Measurements from ENCODE around the gene SIRT3.

Gene SIRT3

DNA sequence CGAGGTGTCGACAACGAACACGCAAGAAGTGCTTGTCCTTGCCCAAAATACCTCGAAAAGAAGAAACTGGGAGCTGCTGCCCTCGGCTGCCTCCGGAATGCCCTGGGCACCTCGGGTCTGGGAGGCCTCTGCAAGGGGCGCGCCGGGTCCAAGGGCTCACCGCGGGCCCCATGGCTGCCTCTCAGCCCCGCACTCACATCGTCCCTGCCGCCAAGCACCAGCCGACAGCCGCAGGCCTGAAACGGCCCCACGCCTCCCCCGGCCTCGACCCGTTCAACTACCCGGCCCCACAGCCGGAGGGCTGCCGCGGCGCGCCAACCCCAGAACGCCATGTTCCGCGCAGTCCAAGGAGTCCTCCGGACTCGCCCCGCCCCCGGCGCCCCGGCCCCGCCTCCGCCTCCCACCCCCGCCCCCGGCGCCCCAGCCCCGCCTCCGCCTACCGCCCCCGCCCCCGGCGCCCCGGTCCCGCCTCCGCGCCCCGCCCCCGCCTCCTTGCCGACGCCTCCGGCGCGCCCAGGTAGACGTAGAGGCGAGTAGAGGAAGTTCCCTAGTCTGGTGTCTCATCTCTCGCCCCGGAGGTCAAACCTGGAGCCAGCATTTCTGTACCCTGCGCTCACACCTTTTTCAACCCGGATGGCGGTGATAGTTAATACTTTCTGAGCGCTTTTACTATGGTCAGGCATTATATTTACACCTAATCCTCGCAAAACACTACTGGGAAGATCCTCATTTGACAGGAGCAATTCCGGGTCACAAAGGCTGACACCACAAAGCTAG lies at the start of gene SIRT3:
Gene SIRT3, minus strand, starts transcription at position 346 of the 777 bp plus-strand sequence. Its CDS starts 14 bp downstream, at position 332.
- DNase-seq (ENCODE audit: low read depth) = peak; percentile 68

DNA sequence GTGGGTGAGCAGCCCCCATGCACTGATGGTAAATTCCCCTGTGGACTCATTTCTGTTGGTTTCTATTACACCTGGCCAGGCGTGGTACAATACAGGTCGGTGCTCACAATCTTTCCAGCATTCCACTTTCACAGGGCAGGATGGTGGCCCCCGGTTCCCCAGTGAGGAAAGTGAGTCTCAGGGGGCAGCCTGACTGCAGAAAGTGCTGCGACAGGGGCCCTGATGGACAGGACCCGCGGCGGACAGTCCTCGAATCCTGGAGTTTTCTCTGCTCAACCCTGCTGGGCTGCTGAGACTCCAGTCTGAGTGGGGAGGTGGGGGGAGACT lies 49.7 kb upstream of the SIRT3 start:
- no peak for DNase-seq (ENCODE audit: low read depth)

DNA sequence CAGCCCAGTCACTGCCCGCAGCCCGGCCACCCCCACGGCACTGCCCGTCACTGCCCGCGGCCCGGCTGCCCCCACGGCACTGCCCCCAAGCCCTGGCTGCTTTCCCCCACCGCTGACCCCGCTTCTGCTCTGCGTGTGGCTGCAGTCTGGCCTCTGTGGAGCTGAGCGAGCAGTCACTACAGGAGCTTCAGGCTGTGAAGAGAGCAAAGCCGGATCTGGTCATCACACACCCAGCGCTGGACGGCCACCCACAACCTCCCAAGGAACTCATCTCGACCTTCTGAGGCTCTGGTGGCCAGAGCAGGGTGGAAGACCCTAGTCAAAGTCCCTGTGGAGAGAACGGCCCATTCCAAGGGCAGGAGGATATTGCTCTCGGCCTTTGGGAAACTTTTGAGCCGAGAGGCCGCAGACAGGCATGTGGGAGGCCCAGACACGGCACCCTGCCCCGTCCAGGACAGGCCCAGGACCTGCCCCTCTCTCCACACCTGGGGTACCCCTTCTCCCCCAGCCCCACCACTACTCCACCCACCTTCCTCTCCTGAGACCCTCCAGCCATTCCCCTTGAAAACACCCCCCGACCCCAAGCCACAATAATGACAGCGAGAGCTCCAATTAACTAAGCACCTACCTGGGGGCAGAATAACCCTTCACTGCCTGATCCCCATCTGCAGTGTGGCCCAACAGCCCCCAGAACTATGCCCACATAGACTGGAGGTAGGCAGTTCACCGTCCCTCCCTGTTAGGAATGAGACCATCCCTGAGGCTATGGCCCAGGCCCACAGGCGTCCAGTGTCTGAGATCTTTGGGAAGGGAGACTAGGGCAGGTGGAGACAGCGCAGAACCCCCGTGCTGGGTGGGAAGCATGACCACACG lies 49.1 kb upstream of the SIRT3 start:
- no peak for DNase-seq (ENCODE audit: low read depth)

DNA sequence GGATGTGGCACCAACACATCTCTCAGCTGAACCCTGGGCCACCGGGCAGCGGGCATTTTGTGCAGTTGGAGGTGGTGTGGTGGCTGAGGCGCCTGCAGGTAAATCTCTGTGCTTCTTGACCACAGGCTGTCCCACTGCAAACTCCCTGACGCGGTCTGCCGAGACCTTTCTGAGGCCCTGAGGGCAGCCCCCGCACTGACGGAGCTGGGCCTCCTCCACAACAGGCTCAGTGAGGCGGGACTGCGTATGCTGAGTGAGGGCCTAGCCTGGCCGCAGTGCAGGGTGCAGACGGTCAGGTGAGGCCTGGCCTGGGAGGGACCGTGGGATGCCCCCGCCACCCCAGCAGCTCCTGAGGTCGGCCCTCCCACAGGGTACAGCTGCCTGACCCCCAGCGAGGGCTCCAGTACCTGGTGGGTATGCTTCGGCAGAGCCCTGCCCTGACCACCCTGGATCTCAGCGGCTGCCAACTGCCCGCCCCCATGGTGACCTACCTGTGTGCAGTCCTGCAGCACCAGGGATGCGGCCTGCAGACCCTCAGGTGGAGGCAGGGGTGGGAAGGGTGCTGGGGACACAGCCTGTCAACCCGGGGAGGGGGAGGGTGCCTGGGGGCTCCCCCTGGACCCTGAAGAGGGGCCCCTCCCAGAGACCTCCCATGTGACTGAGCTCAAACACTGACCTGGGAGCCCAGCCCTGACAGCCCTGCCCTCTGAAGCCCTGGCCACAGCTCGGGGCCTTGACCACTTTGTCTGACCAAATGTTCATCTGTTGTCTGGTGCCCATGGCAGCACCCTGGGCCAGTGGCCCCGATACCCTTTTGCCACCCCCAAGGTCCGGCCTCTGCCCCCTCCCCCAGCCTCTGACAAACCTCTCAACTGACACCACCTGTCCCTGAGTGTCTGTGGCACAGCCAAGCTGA lies 48.2 kb upstream of the SIRT3 start:
- no peak for DNase-seq (ENCODE audit: low read depth)

DNA sequence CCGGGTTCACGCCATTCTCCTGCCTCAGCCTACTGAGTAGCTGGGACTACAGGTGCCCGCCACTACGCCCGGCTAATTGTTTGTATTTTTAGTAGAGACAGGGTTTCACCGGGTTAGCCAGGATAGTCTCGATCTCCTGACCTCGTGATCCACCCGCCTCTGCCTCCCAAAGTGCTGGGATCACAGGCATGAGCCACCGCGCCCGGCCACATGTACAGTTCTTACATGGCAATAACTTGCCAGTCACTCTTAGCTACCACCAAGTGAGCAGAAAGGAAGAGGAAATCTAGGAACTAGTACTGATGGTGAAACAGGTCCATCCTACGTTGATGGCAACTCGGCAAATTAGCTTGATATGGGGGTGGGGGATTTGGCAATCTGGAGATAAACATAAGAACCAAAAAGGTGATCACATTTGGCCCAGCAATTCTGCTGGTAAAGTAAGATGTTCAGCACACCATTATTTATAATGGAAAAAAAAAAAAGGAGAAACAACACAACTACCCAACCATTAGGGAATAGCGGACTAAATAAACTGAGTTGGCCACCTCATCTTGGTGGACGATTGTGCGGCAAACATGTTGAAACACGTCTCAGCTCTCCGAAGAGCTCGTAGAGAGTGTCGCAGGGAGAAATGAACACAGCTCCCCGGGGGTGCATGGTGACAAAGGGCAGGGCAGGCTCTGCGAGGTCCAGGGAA lies 47.4 kb upstream of the SIRT3 start:
- DNase-seq (ENCODE audit: low read depth) = no peak

DNA sequence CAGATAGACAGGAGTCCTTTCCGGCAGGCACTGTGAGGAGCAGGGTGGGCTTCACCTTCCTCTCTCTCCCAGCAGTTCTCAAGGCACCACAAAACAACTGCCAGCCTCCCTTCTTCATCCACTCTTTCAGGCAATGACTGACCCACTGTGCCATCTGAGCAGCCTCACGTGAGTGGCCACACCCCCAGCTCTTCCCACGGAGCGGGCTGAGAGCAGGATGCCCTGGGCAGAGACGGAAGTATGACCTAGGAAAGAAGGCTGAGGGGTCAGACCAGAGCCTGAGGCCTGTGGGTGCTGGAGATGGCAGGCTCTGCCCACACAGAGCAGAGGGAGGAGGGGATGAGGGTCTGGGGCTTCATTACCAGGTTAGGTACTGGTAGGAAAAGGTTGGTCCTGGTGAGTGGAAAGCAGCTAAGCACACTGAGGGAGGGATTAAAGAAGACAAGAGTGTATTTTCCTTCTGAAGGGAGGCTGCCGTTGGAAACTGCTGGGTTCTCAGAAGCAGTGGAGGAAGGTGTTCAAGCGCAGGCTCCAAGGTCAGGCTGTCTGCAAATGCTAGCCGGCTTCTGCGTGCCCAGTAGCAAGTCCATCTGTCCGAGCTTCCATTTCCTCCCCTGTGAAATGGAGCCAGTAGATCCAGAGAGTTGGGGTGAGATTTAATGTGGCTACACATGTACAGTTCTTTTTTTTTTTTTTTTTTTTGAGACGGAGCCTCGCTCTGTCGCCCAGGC lies 46.7 kb upstream of the SIRT3 start:
- DNase-seq (ENCODE audit: low read depth) = no peak

DNA sequence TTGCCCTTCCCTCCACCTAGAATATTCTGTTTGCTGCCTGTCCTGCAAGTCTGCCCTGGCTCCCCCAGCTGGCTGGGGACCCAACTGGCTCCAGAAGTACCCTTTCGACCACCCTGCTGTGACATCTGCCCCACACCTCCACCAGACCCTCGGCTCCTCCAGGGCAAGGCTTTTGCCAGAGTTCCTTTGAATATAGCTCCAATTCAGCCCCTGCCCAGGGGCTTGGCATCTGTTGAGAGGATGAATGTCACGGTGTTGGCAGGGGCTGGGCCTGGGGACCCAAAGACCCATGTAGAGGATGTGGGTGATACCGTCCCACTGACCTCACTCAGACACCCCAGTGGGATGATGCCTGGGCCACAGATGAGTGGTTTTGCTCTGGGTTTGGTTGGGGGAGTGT lies 46.0 kb upstream of the SIRT3 start:
- no peak for DNase-seq (ENCODE audit: low read depth)

DNA sequence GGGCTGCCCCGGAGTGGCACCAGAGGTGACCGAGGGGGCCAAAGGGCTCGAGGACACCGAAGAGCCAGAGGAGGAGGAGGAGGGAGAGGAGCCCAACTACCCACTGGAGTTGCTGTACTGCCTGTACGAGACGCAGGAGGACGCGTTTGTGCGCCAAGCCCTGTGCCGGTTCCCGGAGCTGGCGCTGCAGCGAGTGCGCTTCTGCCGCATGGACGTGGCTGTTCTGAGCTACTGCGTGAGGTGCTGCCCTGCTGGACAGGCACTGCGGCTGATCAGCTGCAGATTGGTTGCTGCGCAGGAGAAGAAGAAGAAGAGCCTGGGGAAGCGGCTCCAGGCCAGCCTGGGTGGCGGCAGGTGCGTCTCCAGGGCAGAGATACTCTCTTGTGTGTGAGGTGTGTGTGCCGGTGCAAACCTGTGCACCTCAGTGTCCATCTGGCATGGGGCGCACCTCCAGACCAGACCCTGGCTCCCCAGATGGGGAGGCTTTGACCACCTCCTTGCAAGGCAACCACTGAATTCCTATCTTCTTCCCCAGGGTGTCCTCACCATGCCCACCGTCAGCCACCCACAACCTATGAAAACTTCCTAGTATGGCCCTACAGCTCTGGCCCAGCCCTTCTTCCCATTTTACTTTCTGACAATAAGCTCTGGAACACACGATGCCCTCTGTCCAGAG lies 45.5 kb upstream of the SIRT3 start:
- DNase-seq (ENCODE audit: low read depth) = no peak

DNA sequence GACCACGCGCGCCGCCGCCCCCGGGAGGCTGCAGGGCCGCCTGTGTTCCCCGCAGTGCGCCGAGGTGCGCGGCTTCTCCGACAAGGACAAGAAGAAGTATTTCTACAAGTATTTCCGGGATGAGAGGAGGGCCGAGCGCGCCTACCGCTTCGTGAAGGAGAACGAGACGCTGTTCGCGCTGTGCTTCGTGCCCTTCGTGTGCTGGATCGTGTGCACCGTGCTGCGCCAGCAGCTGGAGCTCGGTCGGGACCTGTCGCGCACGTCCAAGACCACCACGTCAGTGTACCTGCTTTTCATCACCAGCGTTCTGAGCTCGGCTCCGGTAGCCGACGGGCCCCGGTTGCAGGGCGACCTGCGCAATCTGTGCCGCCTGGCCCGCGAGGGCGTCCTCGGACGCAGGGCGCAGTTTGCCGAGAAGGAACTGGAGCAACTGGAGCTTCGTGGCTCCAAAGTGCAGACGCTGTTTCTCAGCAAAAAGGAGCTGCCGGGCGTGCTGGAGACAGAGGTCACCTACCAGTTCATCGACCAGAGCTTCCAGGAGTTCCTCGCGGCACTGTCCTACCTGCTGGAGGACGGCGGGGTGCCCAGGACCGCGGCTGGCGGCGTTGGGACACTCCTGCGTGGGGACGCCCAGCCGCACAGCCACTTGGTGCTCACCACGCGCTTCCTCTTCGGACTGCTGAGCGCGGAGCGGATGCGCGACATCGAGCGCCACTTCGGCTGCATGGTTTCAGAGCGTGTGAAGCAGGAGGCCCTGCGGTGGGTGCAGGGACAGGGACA lies 44.8 kb upstream of the SIRT3 start:
- DNase-seq (ENCODE audit: low read depth) = no peak

DNA sequence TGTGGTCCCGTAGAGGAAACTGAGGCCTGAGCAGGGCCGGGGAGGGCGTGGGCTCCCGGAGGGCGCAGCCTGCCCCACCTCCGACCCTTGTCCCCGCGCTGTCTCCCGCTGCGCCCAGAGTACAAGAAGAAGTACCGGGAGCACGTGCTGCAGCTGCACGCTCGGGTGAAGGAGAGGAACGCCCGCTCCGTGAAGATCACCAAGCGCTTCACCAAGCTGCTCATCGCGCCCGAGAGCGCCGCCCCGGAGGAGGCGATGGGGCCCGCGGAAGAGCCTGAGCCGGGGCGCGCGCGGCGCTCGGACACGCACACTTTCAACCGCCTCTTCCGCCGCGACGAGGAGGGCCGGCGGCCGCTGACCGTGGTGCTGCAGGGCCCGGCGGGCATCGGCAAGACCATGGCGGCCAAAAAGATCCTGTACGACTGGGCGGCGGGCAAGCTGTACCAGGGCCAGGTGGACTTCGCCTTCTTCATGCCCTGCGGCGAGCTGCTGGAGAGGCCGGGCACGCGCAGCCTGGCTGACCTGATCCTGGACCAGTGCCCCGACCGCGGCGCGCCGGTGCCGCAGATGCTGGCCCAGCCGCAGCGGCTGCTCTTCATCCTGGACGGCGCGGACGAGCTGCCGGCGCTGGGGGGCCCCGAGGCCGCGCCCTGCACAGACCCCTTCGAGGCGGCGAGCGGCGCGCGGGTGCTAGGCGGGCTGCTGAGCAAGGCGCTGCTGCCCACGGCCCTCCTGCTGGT lies 44.0 kb upstream of the SIRT3 start:
- no peak for DNase-seq (ENCODE audit: low read depth)

DNA sequence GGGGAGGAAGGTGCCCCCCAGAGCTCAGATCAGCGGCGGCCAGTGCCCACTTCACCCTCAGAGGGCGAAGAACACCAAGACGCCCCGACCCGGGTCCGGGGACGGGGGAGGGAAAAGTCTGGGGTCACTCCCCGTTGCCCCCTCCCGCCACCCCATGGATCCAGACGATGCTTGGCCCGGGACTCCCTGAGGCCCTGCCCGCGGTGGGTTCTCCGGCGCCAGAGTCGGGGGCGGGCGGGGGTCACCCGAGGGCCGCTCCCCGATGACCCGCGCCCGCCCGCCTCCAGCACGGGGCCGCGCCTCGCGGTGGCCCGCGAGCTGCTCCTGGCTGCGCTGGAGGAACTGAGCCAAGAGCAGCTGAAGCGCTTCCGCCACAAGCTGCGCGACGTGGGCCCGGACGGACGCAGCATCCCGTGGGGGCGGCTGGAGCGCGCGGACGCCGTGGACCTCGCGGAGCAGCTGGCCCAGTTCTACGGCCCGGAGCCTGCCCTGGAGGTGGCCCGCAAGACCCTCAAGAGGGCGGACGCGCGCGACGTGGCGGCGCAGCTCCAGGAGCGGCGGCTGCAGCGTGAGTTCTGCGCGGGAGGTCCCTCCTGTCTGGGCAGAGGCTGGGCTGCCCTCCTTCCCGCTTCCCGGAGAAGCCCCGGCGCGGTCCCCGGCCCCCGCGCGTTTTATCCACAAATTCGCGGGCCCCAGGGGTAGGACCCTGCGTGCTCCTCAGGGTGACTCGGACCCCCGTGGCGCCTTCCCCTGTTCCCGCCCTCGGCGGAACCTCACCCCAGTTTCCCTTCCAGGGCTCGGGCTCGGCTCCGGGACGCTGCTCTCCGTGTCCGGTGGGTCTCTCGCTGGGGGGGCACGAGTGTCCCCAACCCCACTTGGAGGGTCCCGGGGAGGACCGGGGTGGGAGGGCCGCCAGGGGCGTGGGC lies 43.2 kb upstream of the SIRT3 start:
- no peak for DNase-seq (ENCODE audit: low read depth)

DNA sequence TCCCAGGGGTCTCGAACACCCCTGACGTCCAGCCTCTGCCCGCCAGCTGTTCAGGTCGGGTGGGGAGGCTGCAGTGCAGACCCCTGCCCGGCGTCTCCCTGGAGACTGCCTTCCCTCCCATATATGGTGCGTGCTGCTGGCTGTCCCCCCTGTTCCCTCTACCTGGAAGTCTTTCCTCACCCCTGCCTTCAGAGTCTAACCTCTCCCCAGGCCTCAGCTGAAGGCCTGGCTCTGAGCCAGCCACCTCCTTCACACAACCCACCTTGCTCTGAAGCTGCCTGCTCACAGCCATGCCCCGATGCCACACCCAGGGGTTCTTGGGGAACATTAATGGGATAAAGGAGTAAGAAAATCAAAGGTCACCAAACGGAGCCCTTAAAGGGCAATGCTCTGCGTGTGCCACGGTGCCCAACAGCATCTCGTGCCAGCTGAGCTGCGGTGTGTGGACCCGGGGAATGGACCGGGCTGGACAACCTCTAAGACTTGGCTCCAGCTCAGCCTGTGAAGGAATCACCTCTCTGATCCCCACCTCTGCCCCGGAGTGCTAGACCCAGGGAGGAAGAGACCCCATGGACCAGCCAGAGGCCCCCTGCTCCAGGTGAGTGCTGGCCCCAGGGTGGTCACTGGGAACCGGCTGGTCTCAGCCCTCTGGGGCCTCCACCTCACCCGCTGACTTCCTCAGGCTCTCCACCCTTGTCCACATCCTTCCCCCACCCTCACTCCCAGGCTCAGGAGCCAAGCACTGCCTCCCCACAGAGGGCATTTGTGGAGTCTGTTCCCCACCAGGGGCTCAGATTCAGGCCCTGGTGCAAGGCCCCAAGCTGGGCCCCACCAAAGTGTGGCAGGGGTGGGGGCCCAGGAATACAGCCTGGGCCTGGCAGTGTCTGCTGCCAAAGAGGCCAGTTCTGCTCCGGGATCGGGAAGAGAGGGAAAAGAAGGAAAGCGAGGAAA lies 42.1 kb upstream of the SIRT3 start, which contains the start of gene NLRP6:
Gene NLRP6, plus strand, starts transcription at position 407 of the 951 bp plus-strand sequence. Its CDS starts 163 bp downstream, at position 570.
- DNase-seq (ENCODE audit: low read depth) = no peak

DNA sequence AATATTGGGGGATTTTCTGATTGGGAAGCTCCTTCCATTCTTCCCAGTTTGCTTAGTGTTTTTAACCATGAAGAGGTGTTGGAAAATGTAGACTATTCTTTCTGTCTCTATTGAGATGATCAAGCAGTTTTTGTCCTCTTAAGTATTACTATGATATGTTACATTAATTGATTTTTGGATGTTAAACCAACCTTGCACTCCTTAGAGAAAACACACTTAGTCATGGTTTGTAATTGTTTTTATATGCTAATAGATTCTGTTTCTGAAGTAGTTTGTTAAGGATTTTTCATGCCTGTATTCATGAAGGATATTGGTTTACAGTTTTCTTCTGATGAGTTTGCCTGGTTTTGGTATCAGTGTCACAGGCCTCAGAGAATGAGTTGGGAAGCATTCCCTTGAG lies 40.1 kb upstream of the SIRT3 start:
- no peak for DNase-seq (ENCODE audit: low read depth)

DNA sequence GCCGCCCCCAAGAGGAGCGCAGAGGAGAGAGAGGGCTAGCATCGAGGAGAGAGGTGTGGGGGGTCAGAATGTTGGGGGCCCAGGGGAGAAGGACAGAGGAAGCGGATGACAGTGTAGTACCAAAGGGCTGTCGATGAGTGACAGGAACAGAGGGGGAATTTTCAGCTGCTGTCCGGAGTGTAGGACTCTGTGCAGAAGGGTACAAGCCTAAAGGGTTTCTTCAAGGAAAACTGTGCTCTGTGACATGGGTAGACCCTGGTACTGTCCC lies 36.7 kb upstream of the SIRT3 start:
- no peak for DNase-seq (ENCODE audit: low read depth)

DNA sequence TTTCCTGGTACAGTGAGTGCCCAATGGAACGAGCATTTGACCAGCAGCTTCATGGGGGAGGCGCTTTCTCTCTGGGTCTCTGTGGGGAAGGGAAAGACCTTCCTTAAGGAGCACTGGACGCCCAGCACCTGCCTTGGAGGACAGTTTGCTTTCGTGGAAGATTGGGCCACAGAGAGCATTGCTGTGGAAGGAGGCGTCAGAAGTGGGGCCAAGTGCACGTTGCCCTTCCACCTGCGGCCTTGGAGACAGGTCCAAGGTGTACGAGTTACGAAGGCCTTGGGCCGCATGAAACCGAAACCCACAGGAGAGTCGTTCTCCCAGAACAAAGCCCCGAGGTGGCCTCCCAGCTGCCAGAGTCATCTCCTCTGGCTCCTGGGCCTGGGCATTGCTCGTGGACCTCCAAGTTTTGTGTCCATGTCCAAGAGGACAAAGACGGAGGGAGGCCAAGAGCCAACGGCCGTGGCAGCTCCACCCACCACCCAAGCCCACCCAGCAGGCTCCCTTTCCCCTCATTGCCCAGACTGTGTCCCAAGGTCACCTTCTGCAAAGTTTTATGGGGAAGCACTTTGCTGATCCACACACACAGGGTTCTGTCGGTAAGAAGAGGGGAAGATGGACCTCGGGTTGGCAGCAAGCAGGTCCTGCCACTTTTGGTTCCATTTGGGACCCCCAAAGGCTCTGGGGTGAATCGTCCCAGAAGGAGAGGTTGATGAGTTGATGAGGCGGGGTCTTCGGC lies 36.2 kb upstream of the SIRT3 start:
- no peak for DNase-seq (ENCODE audit: low read depth)

DNA sequence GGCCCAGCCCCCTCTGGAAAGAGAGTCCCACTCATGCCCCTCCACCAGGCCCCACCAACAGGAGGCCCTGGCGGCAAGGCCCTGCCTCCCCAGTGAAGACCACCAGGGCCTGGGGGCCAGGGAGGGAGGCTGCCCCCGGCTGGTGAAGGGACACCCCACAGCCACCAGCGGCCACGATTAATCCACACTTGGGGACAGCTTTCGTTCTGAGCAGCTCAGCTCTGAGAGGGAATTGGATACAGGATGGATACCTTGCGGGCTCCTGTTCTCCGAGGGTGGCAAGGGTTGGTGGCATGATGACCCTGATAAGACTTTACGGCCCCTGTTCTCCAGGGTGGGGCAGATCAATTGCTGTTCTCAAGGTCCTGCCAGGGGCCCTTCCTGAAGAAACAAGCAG lies 35.2 kb upstream of the SIRT3 start:
- DNase-seq (ENCODE audit: low read depth) = no peak

All from activated gamma-delta T cell treated with anti-CD3 and anti-CD28 coated beads, Interleukin-2, amount 50 U/mL, for 16 hours (primary cell).